Activated CD8-positive, alpha-beta memory T cell treated with anti-CD3 and anti-CD28 coated beads, Interleukin-2, amount 50 U/mL, for 4 hours (primary cell): ENCODE results near the gene KRT14.
"Not testable (repeated sequence)": the region's sequence is repeated elsewhere in the genome, so short reads cannot be mapped to it uniquely, and the experiment has no call there.

Experiments used
- DNase-seq: peaks from one replicate; pipeline ENCODE4 v3.0.0-alpha.2; 2020

The KRT14 gene

GRCh38 chr17:41586863-41587495 lies at the start of gene KRT14:
Gene KRT14, minus strand, starts transcription at chr17:41586895. Its CDS starts 61 bp downstream, at chr17:41586834.
- no peak for DNase-seq

- no peak for DNase-seq
These were observed 48.7 kb upstream of the KRT14 start for GRCh38 chr17:41635121-41636097.

- no peak for DNase-seq
These were observed 47.9 kb upstream of the KRT14 start for GRCh38 chr17:41634639-41635038.

GRCh38 chr17:41633556-41634199 lies 47.0 kb upstream of the KRT14 start:
- DNase-seq: no peak

GRCh38 chr17:41632482-41633105 lies 45.9 kb upstream of the KRT14 start:
- no peak for DNase-seq

- DNase-seq: no peak
These were observed 45.2 kb upstream of the KRT14 start for GRCh38 chr17:41631898-41632285.

- DNase-seq: no peak
These were observed 44.6 kb upstream of the KRT14 start for GRCh38 chr17:41631025-41631897.

GRCh38 chr17:41629826-41630670 lies 43.4 kb upstream of the KRT14 start:
- DNase-seq: no peak

- DNase-seq: no peak
These were observed 42.6 kb upstream of the KRT14 start for GRCh38 chr17:41629316-41629715.

GRCh38 chr17:41628621-41629255 lies 42.0 kb upstream of the KRT14 start:
- DNase-seq: not testable (repeated sequence)

- DNase-seq: not testable (repeated sequence)
These were observed 41.3 kb upstream of the KRT14 start for GRCh38 chr17:41628073-41628370.

- no peak for DNase-seq
These were observed 40.8 kb upstream of the KRT14 start for GRCh38 chr17:41627316-41628072.

- not testable (repeated sequence) for DNase-seq
These were observed 40.2 kb upstream of the KRT14 start for GRCh38 chr17:41626914-41627295.

GRCh38 chr17:41626028-41626913 lies 39.6 kb upstream of the KRT14 start:
- not testable (repeated sequence) for DNase-seq

- DNase-seq: no peak
These were observed 38.9 kb upstream of the KRT14 start for GRCh38 chr17:41625602-41626001.

GRCh38 chr17:41624208-41625101 lies 37.8 kb upstream of the KRT14 start, which contains the start of gene KRT17:
Gene KRT17, minus strand, starts transcription at chr17:41624575. Its CDS starts 66 bp downstream, at chr17:41624509.
- DNase-seq: no peak

GRCh38 chr17:41623184-41623861 lies 36.6 kb upstream of the KRT14 start:
- not testable (repeated sequence) for DNase-seq
